Uterus (tissue), 4 donors: ENCODE measurements around the gene CD9. TPM values are rescaled to one million over a fixed set of nuclear protein-coding genes. Genes with fewer than 3 reads are reported as not detected.
"Not testable (repeated sequence)": the region's sequence is repeated elsewhere in the genome, so short reads cannot be mapped to it uniquely, and the experiment has no call there.

Experiments used
- DNase-seq, 2 donors: peaks; one replicate each; pipeline ENCODE4 v3.0.0-alpha.2; 2019 to 2020
- H3K27ac ChIP-seq, 2 donors: fragments of 200-600 bp; sonication (generic); 1 replicate in 1 of 2; 2 replicates in 1 of 2; pipeline ENCODE4 v1.5.1; 2016 to 2018
- H3K27me3 ChIP-seq, 2 donors: fragments of 200-600 bp; sonication (generic); one replicate each; pipeline ENCODE4 v1.5.1; 2018 to 2019; ENCODE audit warnings: control low read depth in 1 of 2
- H3K36me3 ChIP-seq, 2 donors: fragments of 200-600 bp; sonication (generic); one replicate each; pipeline ENCODE4 v1.5.1; 2019; ENCODE audit warnings: control low read depth in 1 of 2
- H3K4me1 ChIP-seq, 2 donors: fragments of 200-600 bp; sonication (generic); one replicate each; pipeline ENCODE4 v1.5.1; 2018 to 2019; ENCODE audit warnings: control low read depth in 1 of 2
- H3K4me3 ChIP-seq, 2 donors: fragments of 200-600 bp; sonication (generic); 1 replicate in 1 of 2; 2 replicates in 1 of 2; pipeline ENCODE4 v1.5.1; 2018 to 2019; ENCODE audit warnings: mild to moderate bottlenecking in 1 of 2
- H3K9me3 ChIP-seq, 2 donors: fragments of 200-600 bp; sonication (generic); one replicate each; pipeline ENCODE4 v1.5.1; 2019; ENCODE audit warnings: control low read depth in 1 of 2
- POLR2A ChIP-seq, 2 donors: fragments of 450-650 bp; IDR thresholded peaks; one replicate each; pipeline ENCODE4 v1.6.1; 2016; ENCODE audit warnings: antibody characterized with exemption in 2 of 2, mild to moderate bottlenecking in 1 of 2, moderate library complexity in 1 of 2
- intact Hi-C: fragments of 100-400 bp; cut with DNase I; formaldehyde crosslinking; loops from one replicate; pipeline ENCODE4 v1.15.1; 2023; ENCODE audit warnings: low total_unique reads
- total RNA-seq, 4 donors: library from RNA; depleted of rRNA in 3 of 4; stranded (reverse); fragments of >200 nt in 3 of 4; gene quantifications; one replicate each; pipeline versions ENCODE4 v1.1.0 to v1.2.4, GENCODE V29; 2014 to 2023
- TF ChIP-seq, protein P1 (sequence below), 4 experiments: fragments of 200-600 bp in 2 of 4; fragments of 450-650 bp in 2 of 4; sonication (generic) in 2 of 4; IDR thresholded peaks; one replicate each; pipeline ENCODE4 v1.5.1; 2016 to 2019; ENCODE audit warnings: antibody characterized with exemption in 4 of 4, mild to moderate bottlenecking in 2 of 4, moderate library complexity in 1 of 4
- donor health status: DM: yes; HTN: yes; CAD: no.

Gene CD9
- total RNA-seq, 4 donors from 2014 or later = 161 to 275 (median 207) TPM

DNA sequence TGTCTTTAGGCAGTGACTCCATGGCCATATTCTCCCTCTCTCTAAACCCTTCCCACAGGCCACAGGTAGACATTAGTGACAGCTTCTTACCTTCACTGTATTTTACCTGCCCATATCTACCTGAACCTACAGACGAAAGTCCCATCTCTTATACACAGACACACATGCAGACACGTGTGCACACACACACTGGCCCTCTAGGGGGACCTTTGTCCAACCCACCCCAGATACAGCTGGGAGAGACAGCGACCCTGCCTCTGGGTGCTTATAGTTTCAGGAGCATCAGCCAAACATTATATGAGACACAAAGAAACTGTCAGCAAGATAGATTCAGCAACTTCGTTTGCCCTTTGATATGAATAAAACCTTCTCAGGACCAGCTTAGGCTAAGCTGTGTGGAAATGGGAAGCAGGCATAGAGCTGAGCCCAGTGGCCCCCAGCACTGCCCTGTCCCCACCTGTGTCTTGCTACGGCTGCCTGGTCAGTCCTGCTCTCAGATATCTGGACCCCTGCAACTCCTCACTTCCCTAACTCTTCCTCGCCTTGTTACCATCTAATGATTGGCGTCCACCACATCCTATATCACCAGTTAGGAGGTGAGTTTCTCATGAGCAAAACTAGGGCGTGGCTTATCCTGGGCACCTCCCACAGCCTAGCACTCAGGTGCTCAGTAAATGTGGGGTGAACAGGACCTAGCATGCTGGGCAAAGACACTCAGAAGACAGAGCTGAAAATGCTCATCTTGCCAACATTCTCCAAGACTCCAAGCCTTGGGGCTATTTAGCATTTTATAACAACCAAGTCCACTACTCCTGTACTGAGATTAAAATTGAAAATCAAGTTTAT lies 12.0 kb upstream of the CD9 start:
- Histone ChIP-seq H3K36me3 (no peaks in the 10 kb centered on the region), H3K27ac (no peak overlapping the region), H3K9me3 (no peaks in the 10 kb centered on the region), H3K4me3 (no peak overlapping the region), H3K4me1 (peaks cover 0 to 5% of the 10 kb centered on the region in 2 donors), H3K27me3 (no peaks in the 10 kb centered on the region)
- TF ChIP-seq POLR2A (IDR thresholded peaks at IDR 0.05) = no peak
- TF ChIP-seq, protein P1, sequence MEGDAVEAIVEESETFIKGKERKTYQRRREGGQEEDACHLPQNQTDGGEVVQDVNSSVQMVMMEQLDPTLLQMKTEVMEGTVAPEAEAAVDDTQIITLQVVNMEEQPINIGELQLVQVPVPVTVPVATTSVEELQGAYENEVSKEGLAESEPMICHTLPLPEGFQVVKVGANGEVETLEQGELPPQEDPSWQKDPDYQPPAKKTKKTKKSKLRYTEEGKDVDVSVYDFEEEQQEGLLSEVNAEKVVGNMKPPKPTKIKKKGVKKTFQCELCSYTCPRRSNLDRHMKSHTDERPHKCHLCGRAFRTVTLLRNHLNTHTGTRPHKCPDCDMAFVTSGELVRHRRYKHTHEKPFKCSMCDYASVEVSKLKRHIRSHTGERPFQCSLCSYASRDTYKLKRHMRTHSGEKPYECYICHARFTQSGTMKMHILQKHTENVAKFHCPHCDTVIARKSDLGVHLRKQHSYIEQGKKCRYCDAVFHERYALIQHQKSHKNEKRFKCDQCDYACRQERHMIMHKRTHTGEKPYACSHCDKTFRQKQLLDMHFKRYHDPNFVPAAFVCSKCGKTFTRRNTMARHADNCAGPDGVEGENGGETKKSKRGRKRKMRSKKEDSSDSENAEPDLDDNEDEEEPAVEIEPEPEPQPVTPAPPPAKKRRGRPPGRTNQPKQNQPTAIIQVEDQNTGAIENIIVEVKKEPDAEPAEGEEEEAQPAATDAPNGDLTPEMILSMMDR (IDR thresholded peaks at IDR 0.05) = no peak
- no peak for DNase-seq
- intact Hi-C loops = loop anchor here (10.0 kb wide), 1 partner anchor 123 kb away; no protein-coding TSS in a partner anchor

DNA sequence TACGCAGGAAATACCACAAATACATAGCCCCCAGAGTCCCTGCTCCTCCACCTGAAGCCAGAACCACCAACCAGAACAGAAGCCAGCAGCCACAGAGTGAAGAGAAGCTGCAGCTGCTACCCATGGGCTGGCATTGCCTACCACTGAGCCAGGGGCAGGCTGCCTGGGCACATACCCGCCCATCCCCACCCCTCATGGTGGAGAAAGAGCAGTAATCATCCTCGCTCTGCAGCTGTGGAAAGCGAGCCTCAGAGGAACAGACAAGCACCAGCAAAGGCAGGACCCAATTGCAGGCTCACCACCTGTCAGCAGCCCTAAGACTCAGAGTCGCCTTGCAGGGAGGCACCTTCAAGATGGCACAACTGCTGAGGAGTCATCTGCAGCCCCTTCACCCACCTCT lies 11.2 kb upstream of the CD9 start:
- H3K9me3 ChIP-seq = no peaks in the 10 kb centered on the region
- intact Hi-C loops = loop anchor here (10.0 kb wide), 1 partner anchor 124 kb away; no protein-coding TSS in a partner anchor
- no peak for DNase-seq
- no peak for TF ChIP-seq POLR2A (IDR thresholded peaks at IDR 0.05)
- TF ChIP-seq, protein P1 (IDR thresholded peaks at IDR 0.05) = no peak
- H3K36me3 ChIP-seq = no peaks in the 10 kb centered on the region
- no peak overlapping the region for H3K4me3 ChIP-seq
- H3K4me1 ChIP-seq = no peaks in the 10 kb centered on the region
- H3K27ac ChIP-seq = no peak overlapping the region
- no peaks in the 10 kb centered on the region for H3K27me3 ChIP-seq

DNA sequence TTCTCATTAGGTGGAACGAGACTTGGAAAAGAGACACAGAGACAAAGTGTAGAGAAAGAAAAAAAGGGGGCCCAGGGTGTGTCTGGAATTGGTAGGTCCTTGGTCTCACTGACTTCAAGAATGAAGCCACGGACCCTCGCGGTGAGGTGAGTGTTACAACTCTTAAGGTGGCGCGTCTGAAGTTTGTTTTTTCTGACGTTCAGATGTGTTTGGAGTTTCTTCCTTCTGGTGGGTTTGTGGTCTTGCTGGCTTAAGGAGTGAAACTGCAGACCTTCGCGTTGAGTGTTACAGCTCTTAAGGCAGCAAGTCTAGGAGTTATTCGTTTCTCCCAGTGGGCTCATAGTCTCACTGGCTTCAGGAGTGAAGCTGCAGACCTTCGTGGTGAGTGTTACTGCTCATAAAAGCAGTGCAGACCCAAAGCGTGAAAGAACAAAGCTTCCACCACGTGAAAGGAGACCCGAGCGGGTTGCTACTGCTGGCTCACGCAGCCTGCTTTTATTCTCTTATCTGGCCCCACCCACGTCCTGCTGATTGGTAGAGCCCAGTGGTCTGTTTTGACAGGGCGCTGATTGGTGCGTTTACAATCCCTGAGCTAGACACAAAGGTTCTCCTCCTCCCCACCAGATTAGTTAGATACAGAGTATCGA lies 10.1 kb upstream of the CD9 start:
- intact Hi-C loops = loop anchor here (10.0 kb wide), 1 partner anchor 125 kb away; no protein-coding TSS in a partner anchor
- not testable (repeated sequence) for H3K27me3 ChIP-seq, H3K4me3 ChIP-seq, H3K27ac ChIP-seq, H3K36me3 ChIP-seq, DNase-seq, H3K9me3 ChIP-seq, H3K4me1 ChIP-seq

DNA sequence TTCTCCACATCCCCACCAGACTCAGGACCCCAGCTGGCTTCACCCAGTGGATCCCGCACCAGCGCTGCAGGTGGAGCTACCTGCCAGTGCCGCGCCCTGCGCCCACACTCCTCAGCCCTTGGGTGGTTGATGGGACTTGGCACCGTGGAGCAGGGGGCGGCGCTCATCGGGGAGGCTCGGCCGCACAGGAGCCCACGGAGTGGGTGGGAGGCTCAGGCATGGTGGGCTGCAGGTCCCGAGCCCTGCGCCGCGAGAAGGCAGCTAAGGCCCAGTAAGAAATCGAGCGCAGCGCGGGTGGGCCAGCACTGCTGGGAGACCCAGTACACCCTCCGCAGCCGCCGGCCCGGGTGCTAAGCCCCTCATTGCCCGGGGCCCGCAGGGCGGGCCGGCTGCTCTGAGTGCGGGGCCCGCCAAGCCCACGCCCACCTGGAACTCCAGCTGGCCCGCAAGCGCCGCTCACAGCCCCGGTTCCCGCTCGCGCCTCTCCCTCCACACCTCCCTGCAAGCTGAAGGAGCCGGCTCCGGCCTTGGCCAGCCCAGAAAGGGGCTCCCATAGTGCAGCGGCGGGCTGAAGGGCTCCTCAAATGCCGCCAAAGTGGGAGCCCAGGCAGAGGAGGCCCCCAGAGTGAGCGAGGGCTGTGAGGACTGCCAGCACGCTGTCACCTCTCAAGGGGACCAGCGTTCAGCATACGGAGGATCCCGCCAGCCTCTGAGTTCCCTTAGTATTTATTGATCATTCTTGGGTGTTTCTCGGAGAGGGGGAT lies 9.3 kb upstream of the CD9 start:
- H3K27ac ChIP-seq, H3K27me3 ChIP-seq, H3K9me3 ChIP-seq, H3K4me3 ChIP-seq, intact Hi-C loops, H3K36me3 ChIP-seq, H3K4me1 ChIP-seq, DNase-seq: not testable (repeated sequence)

DNA sequence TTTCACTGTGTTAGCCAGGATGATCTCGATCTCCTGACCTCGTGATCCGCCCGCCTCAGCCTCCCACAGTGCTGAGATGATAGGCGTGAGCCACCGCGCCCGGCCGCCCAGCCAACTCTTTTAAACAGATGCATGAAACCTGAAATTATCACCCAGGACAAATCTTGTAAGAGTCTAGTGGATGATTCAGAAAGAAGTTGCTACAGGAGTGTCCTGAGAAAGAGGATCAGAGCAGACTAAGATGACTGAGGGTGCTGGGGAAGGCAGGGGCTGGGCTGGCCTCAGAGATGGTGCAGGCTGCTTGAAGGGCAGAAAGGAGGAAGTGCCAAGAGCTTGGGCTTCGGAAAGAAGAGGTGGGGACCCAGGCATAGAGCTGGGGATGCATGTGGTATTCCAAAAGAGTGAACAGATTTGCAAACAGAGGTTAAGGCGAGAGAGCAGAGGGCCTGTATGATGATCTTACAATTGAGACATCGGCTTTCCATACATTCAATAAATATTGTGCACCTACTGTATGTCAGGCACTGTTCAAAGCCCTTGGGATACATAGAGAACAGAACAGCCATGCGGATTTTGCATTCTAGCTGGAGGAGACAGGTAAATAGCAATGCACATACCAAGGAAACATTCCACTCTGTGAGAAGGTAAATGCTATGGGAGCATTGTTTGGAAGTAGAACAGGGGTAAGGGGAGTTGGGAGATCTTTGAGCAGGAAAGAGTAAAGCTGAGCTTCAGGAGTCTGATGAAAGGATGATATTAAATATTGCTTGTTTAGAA lies 7.4 kb upstream of the CD9 start:
- intact Hi-C loops = no loop called here

More for the DNA sequence above, 7.4 kb upstream of the CD9 start:
- H3K27me3 ChIP-seq = no peaks in the 10 kb centered on the region
- no peak for DNase-seq
- H3K4me3 ChIP-seq = no peak overlapping the region
- no peaks in the 10 kb centered on the region for H3K36me3 ChIP-seq
- H3K27ac ChIP-seq = no peak overlapping the region
- TF ChIP-seq, protein P1 (IDR thresholded peaks at IDR 0.05) = no peak
- TF ChIP-seq POLR2A (IDR thresholded peaks at IDR 0.05) = no peak
- H3K4me1 ChIP-seq = no peaks in the 10 kb centered on the region
- no peaks in the 10 kb centered on the region for H3K9me3 ChIP-seq
